HG03520 (cell line): ENCODE results near the gene PLCG2.
A peak's percentile ranks its signal among the peaks of the same experiment; 100 is the strongest.
"Not testable (repeated sequence)": the region's sequence is repeated elsewhere in the genome, so short reads cannot be mapped to it uniquely, and the experiment has no call there.

ENCODE experiments used
- ATAC-seq: cut with Tn5 transposase; IDR thresholded peaks from one replicate; pipeline ENCODE4 v1.9.1; 2021; ENCODE audit warnings: mild to moderate bottlenecking, moderate library complexity; ENCODE audit not compliant: unreplicated experiment

The PLCG2 gene

GRCh38 chr16:81873843-81874752 lies 95.0 kb downstream of the PLCG2 start:
- ATAC-seq: peak; percentile 51

GRCh38 chr16:81875461-81875860 lies 96.4 kb downstream of the PLCG2 start:
- no peak for ATAC-seq

- no peak for ATAC-seq
Observed at GRCh38 chr16:81876273-81876900, 97.3 kb downstream of the PLCG2 start.

GRCh38 chr16:81877490-81877889 lies 98.4 kb downstream of the PLCG2 start:
- ATAC-seq: not testable (repeated sequence)

- no peak for ATAC-seq
Observed at GRCh38 chr16:81878529-81878928, 99.4 kb downstream of the PLCG2 start.

GRCh38 chr16:81879625-81880024 lies 100.5 kb downstream of the PLCG2 start:
- no peak for ATAC-seq

- ATAC-seq: no peak
Observed at GRCh38 chr16:81880816-81881215, 101.7 kb downstream of the PLCG2 start.

GRCh38 chr16:81881228-81881627 lies 102.1 kb downstream of the PLCG2 start:
- ATAC-seq: no peak

- ATAC-seq: no peak
Observed at GRCh38 chr16:81882559-81882958, 103.5 kb downstream of the PLCG2 start.

GRCh38 chr16:81883235-81883634 lies 104.1 kb downstream of the PLCG2 start:
- no peak for ATAC-seq

- no peak for ATAC-seq
Observed at GRCh38 chr16:81885976-81886586, 107.0 kb downstream of the PLCG2 start.

GRCh38 chr16:81888520-81889394 lies 109.7 kb downstream of the PLCG2 start:
- no peak for ATAC-seq

GRCh38 chr16:81891736-81892364 lies 112.8 kb downstream of the PLCG2 start:
- no peak for ATAC-seq

GRCh38 chr16:81894592-81894991 lies 115.5 kb downstream of the PLCG2 start:
- no peak for ATAC-seq

GRCh38 chr16:81896902-81897301 lies 117.8 kb downstream of the PLCG2 start:
- ATAC-seq: no peak

- no peak for ATAC-seq
Observed at GRCh38 chr16:81899601-81900000, 120.5 kb downstream of the PLCG2 start.

- ATAC-seq: no peak
Observed at GRCh38 chr16:81900014-81900413, 120.9 kb downstream of the PLCG2 start.

- no peak for ATAC-seq
Observed at GRCh38 chr16:81900456-81900855, 121.4 kb downstream of the PLCG2 start.

GRCh38 chr16:81901484-81901883 lies 122.4 kb downstream of the PLCG2 start:
- no peak for ATAC-seq

- ATAC-seq: no peak
Observed at GRCh38 chr16:81902025-81902424, 122.9 kb downstream of the PLCG2 start.
